PC-9 (cell line): ENCODE data around the gene PDE1C.

Experiments
- EZH2 ChIP-seq: fragments of 200-600 bp; sonication (generic); IDR thresholded peaks from 2 replicates; pipeline ENCODE4 v1.8.0; 2017; ENCODE audit warnings: antibody characterized with exemption, low read depth
- TF ChIP-seq, protein P1 (sequence below): fragments of 200-600 bp; sonication (generic); conservative IDR thresholded peaks from 2 replicates; pipeline ENCODE4 v1.6.1; 2017; ENCODE audit warnings: mixed run types, antibody characterized with exemption, mild to moderate bottlenecking, moderate library complexity

DNA sequence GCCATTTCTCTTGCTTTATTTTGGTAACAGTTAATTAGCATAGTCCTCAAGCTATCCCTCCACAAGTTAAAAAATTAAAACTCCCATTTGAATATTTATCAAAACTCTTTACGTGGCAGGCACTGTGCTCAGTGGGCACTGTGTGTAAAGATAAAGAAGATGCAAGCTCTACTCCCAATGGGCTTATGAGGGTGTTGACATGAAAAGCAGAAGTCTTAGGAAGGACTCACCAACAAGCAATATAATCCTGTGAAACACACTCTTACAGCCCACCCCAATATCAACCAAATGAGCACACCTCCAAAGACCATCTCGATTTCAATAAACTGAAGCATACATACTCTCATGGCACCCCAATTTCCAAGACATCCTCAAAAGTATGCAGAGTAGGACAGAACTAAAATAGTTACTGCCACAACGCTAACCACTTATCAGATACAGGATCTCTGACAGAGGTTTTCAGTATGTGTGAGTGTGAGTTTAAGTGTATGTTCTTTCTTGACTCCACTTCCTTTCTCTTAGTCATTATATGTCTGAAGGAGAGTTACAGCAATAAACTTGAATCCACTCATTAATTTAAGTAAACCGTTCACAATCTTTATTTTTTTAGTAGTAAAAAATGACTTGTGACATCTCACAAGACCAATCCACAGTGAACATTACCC lies 120.0 kb downstream of the PDE1C start:
- TF ChIP-seq, protein P1, sequence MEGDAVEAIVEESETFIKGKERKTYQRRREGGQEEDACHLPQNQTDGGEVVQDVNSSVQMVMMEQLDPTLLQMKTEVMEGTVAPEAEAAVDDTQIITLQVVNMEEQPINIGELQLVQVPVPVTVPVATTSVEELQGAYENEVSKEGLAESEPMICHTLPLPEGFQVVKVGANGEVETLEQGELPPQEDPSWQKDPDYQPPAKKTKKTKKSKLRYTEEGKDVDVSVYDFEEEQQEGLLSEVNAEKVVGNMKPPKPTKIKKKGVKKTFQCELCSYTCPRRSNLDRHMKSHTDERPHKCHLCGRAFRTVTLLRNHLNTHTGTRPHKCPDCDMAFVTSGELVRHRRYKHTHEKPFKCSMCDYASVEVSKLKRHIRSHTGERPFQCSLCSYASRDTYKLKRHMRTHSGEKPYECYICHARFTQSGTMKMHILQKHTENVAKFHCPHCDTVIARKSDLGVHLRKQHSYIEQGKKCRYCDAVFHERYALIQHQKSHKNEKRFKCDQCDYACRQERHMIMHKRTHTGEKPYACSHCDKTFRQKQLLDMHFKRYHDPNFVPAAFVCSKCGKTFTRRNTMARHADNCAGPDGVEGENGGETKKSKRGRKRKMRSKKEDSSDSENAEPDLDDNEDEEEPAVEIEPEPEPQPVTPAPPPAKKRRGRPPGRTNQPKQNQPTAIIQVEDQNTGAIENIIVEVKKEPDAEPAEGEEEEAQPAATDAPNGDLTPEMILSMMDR = no peak
- no peak for TF ChIP-seq EZH2
